NCI-H146 treated with DMSO at 0.1 percent for 48 hours (cell line): Measurements from ENCODE around the gene IRAK1.

Experiments
- DNase-seq: peaks from one replicate; lab custom pipeline; 2025; ENCODE audit not compliant: unreplicated experiment; lab: John Stamatoyannopoulos, UW

Gene IRAK1

GRCh38 chrX:154019633-154020528 lies at the start of gene IRAK1:
TSS of gene IRAK1 (minus strand) at chrX:154019902. CDS start at chrX:154019812, 90 bp downstream.
- DNase-seq = no peak

GRCh38 chrX:154068560-154068959 lies 48.9 kb upstream of the IRAK1 start:
- no peak for DNase-seq

DNA sequence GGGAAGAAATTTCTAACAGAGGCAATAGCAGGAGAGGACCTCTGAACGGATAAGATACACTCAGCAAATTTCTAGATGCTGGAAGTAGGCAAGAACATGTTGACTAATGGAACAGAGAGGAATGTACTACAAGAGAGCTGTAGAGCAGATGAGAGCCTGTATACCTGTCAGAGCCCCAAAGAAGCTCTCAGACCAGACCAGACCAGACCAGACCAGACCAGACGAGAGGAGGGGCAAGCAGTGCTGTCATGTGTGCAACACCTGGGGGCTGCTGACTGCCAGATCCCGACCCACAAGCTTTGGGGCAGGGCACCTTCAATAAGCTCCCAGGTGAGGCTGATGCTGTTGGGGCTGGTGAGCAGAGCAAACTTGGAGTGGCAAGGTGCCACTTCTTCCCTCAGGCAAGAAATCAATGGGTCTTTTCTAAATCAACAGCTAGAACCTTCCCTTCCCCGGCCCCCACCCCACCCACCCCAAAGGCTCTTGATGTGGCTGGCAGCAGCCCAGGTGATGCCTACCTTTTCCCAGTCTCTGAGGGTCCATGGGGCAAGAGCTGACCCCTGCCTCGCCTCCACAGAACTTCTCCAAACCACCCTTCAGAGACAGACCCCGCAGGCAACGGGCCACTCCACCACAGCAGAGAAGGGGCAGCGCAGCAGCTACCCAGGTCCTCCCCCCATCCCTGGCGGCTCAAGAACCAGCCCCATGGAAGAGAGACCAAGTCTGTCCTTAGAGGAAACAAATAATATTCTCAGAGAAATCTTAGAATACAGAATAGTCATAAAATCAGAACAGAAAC lies 45.1 kb upstream of the IRAK1 start:
- DNase-seq = no peak

DNA sequence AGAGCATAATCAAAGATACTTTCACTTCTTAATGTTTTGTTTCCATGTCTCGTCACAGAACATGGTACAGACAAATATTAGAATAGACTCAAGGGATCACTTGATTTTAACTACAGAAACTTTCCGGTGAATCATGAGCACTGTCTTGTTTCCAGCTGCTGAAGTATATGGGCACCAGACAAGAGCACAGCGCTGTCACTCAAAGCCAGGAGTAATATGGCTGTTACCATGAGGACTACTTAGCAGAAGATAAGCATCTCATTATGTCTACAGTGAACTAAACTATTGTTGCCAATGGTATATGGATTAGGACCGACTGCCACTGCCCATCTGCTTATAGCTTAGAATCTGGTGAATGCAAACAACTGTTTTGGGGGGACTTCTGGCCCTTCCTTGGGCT lies 43.5 kb upstream of the IRAK1 start:
- DNase-seq = no peak

- DNase-seq = no peak
Observed at GRCh38 chrX:154061801-154062200, 42.1 kb upstream of the IRAK1 start.

- DNase-seq = no peak
Observed at GRCh38 chrX:154059729-154060245, 40.1 kb upstream of the IRAK1 start.

DNA sequence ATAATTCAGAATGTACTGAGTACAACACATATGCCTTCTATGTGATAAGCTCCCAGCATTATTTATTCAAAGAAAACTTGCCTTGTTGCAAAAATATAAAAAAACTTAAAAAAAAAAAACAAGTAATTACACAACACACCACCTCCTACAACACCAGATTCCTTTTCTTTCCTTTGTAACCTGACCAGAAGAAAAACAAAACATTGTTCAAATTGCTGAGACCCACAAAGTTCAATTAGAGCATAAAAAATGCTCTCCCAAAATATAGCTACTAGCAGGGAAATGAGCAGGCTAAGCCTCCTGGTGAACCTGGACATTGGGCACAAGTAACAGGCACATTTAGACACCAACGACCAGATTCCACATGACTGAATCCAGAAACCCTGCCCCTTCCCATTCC lies 39.5 kb upstream of the IRAK1 start:
- no peak for DNase-seq

- DNase-seq = no peak
Observed at GRCh38 chrX:154058214-154058997, 38.7 kb upstream of the IRAK1 start.

DNA sequence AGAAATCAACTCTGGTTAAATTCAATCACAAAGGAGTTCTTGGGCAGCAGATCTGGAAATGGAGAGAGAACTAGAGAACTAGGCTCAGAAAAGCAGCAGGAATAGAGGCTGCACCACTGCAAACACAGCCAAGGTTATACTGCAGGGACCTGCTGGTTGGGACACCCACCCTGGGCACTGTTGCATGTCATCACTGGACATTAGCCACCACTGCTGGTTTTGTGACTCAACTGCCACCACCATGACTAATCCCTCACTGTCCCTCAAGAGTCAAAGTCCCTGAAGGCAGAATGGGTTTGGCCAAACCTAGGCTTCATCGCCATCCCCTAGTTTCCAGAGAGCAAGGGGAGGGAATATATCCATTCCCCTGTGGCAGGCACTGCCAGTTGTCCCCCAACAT lies 38.1 kb upstream of the IRAK1 start:
- no peak for DNase-seq

- no peak for DNase-seq
Observed at GRCh38 chrX:154056770-154057241, 37.1 kb upstream of the IRAK1 start.

DNA sequence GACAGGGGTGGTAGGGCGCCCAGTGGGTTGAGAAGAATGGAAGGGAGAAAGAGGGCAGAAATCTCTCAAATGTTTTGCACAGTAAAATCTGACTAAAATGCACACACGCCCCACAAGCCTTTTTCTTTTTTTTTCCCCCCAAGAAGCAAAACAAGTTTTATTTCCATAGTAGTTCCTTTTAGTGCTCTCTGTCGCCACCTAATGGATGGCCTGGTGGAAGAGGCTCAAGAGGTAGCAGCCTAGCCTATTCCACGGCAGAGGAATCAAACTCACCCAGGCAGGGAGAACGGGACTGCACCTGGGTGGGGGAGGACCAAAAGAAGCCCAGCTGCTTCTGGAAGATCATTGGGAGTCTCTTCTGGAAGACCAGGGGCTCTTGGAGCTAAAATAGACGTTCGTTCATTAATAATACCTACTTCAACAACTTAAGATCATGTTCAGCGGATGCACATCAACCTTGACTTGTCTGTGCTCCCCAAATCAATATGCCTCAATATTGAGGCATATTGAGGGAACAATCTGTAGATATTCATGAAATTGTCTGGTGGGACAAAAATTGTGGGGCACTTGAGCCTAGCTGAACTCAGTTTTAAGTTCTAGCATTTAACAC lies 31.6 kb upstream of the IRAK1 start:
- DNase-seq = peak; percentile 1

DNA sequence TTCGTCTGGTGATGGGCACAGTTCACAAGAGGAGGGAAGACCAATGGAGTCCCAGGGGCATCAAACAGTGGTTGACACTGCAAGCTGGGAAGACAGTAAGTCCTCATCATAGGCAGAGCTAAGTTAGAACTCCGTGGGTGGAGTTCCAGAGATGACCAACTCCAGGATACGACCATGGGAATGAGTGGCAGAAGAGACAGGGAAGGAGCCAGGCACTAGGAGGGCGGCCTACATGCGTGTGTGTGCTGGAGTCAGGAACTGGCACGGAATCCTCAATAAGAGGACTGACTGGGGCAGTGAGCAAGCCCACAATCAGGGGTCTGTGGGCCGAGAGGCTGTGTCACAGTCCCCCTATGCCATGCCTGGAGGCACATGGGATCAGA lies 30.4 kb upstream of the IRAK1 start:
- no peak for DNase-seq

- no peak for DNase-seq
Observed at GRCh38 chrX:154049209-154050112, 29.8 kb upstream of the IRAK1 start.

DNA sequence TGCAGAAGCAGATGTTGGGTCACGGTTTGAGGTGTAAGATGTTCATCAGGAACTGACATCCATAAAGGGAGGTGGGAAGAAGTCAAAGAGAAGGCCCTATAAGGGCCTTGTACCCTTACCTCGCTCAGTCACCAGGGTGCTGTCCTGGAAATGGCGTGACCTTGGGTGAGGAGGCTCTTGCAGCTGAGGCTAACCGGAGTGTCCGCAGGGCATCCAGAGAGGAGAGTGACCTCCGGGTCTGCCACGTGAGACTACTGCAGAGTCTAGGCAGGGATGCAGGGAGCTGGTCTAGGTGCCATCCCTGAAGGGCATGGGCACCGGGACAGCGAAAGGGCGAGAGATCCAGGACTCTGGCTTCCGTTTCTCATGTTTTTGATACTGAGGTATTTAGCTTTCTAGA lies 28.7 kb upstream of the IRAK1 start:
- no peak for DNase-seq

- DNase-seq = no peak
Observed at GRCh38 chrX:154046940-154047610, 27.4 kb upstream of the IRAK1 start.

DNA sequence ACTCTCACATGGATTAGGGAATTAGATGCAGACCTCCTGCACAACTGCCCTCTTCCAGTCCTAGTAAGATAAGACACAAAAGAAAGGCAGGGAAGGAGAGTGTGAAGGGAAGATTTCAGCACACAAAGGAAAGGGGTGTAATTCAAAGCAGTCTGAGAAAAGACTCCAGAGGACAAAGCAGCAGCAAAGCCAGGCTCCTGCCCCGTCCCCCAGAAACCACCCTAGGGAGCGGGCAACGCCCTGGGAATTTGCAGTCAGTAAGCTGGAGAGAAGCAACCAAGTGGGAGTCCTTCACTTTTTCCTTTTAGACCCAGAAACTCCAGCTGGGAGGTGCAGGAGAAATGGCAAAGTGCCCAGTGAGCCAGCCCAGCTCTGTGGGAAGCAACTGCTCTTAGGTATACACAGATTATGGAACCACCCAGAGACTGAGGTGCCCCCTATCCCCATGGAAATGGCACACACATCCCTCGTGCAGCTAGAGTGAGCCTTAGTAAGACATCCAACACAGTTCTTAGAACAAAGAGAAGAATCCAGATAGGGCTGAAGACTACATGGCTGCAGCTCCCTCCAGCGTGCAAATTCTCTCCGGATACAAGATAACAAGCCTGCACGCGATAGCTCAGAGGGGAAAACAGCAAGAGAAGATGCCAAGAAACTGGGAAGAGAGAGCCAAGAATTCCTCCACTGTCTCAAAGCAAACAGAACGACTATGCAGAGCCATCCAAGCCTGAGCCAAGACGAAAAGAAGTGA lies 26.5 kb upstream of the IRAK1 start:
- DNase-seq = no peak

- no peak for DNase-seq
Observed at GRCh38 chrX:154044091-154044490, 24.4 kb upstream of the IRAK1 start.

DNA sequence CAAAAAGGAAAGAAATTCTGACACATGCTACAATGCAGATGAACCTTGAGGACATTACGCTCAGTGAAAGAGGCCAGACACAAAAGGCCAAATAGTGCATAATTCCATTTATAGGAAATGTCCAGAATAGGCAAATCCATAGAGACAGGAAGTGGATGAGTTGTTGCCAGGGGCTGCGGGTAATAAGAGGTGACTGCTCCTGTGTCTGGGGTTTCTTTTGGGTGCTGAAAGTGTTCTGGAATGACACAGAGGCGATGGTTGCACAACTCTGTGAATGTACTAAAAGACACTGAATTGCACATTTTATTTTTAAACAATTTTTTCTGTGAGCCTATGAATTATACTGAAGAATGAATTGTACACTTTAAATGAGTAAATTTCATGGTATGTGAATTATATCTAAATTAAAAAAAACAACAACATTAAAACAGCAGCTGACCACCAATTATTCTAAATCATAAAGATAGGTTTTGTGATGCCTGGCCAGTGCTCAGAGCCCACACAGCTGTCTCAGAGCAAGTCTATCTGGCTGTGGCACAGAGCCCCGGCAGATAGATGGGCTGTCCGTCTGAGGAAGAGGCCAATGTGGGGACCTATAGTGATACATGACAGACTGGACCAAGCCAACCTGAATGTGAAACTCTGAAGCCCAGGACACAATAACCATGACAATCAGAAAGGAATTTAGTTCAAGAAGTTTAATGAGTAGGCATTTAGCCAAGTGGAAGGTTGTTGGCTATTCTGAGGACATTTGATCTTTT lies 23.5 kb upstream of the IRAK1 start:
- DNase-seq = no peak
